ENCODE data around the gene CNTF.

DNA sequence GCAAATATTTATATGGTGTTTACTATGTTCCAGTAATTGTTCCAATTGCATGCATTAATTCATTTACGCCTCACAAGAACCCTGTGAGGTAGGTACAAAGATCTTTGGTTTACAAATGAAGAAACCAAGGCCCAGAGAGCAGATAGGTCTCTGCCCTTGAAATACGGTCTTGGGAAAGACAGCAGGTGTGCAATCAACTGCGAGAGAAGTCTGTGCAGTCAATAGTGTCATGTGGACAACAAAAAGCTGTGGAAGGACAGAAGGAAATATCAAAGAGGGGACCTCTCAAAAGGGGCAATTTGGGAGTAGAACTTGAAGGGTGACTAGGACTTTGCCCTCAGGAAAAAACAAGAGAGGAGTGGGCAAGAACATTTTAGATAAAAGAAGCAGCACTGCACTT lies 8.9 kb downstream of the CNTF start:
- TF ChIP-seq SP2 (tag by site-specific recombination; IDR thresholded peaks at IDR 0.05) (no peak), CTCF (tag by site-specific recombination; IDR thresholded peaks at IDR 0.05) (no peak), ZNF155 (tag by site-specific recombination; IDR thresholded peaks at IDR 0.05) (no peak), ZNF184 (tag by site-specific recombination; IDR thresholded peaks at IDR 0.05) (no peak), ZNF558 (tag by site-specific recombination; IDR thresholded peaks at IDR 0.05) (no peak), ZNF571 (tag by site-specific recombination; IDR thresholded peaks at IDR 0.05) (no peak), ZNF433 (tag by site-specific recombination; IDR thresholded peaks at IDR 0.05; ENCODE audit: low read depth) (no peak), ZNF239 (tag by site-specific recombination; IDR thresholded peaks at IDR 0.05) (no peak), ZNF830 (tag by site-specific recombination; IDR thresholded peaks at IDR 0.05; ENCODE audit: low read depth) (no peak), ZNF792 (tag by site-specific recombination; IDR thresholded peaks at IDR 0.05) (no peak), ZNF335 (tag by site-specific recombination; conservative IDR thresholded peaks at IDR 0.05) (no peak), SETDB1 (IDR thresholded peaks at IDR 0.05; ENCODE audit: insufficient read length, low read length) (no peak)
- TF ChIP-seq, protein P1, sequence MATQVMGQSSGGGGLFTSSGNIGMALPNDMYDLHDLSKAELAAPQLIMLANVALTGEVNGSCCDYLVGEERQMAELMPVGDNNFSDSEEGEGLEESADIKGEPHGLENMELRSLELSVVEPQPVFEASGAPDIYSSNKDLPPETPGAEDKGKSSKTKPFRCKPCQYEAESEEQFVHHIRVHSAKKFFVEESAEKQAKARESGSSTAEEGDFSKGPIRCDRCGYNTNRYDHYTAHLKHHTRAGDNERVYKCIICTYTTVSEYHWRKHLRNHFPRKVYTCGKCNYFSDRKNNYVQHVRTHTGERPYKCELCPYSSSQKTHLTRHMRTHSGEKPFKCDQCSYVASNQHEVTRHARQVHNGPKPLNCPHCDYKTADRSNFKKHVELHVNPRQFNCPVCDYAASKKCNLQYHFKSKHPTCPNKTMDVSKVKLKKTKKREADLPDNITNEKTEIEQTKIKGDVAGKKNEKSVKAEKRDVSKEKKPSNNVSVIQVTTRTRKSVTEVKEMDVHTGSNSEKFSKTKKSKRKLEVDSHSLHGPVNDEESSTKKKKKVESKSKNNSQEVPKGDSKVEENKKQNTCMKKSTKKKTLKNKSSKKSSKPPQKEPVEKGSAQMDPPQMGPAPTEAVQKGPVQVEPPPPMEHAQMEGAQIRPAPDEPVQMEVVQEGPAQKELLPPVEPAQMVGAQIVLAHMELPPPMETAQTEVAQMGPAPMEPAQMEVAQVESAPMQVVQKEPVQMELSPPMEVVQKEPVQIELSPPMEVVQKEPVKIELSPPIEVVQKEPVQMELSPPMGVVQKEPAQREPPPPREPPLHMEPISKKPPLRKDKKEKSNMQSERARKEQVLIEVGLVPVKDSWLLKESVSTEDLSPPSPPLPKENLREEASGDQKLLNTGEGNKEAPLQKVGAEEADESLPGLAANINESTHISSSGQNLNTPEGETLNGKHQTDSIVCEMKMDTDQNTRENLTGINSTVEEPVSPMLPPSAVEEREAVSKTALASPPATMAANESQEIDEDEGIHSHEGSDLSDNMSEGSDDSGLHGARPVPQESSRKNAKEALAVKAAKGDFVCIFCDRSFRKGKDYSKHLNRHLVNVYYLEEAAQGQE (tag by site-specific recombination; IDR thresholded peaks at IDR 0.05) = no peak
